HG03196 (cell line): ENCODE results near the gene DOCK3.
"Not testable (repeated sequence)": the region's sequence is repeated elsewhere in the genome, so short reads cannot be mapped to it uniquely, and the experiment has no call there.

Experiments used
- ATAC-seq: cut with Tn5 transposase; IDR thresholded peaks from one replicate; pipeline ENCODE4 v1.9.1; 2021; ENCODE audit not compliant: unreplicated experiment

DOCK3 gene

DNA sequence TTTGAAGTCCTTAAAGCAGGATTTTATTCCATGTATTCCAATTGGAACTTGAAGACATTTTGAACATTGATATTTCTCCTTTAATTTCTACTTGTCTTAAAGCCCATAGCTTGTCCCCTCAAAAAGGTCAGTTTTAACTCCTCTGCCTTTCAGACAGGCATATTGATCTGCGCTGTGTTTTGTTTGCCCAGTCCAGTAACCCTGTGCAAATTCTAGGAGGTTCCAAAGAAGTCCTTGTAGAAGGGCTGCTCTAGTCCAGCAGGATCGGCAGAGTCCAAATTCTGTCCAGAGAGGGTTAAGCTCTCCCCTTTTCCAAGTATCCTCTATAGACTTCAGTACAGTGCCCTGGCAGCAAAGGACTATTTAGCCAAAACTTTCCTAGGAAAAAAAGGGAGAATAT lies 604.7 kb downstream of the DOCK3 start:
- ATAC-seq: no peak

GRCh38 chr3:51280176-51280575 lies 605.4 kb downstream of the DOCK3 start:
- no peak for ATAC-seq

DNA sequence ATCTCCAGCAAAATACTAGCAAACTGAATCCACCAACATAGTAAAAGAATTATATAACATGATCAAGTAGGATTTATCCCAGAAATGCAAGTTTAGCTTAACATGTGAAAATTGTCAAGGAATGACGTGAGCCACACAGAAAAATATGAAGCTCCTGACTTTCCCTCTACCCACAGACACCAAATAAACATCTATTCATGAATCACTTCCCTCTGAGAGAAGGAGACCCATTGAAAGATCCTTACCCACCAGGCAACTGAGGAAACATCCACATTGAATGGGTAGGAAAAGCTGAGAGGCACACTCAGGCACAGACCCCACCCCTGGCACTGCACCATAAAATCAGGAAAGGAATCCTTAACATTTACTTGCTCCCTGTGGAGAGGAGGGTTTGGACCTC lies 608.2 kb downstream of the DOCK3 start:
- no peak for ATAC-seq

DNA sequence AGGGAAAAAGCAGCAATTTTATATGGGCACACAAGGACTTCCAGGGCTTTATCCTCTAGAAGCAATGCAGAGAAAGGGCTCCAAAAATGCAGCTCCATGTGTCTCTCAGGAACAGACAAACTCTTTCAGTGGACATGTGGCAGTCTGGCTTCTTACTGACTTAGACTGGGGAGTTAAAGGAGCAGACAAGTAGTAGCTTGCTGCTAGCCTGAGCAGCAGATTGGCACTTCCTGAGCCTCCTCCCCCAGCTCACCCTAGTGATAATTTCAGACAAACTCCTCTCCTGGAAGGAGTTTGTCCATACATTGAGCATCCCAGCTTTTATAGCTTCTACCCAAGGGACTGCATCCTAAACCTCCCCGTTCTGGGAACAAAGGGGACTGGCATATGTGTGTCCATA lies 608.7 kb downstream of the DOCK3 start:
- ATAC-seq: no peak

DNA sequence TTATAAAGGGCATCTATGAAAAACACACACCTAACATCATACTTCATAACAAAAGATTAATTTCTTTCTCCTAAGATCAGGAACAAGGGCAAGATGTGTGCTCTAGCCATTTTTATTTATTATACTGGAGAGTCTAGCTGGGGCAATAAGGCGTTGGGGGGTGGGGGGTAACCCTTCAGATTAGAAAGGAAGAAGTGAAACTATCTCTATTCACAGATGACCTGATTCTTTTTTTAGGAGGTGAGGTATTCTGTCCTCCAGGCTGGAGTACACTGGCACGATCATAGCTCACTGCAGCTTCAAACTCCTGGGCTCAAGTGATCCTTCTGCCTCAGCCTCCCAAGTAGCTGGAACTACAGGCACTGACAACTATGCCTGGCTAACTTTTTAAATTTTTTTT lies 620.9 kb downstream of the DOCK3 start:
- ATAC-seq: peak; percentile 64

DNA sequence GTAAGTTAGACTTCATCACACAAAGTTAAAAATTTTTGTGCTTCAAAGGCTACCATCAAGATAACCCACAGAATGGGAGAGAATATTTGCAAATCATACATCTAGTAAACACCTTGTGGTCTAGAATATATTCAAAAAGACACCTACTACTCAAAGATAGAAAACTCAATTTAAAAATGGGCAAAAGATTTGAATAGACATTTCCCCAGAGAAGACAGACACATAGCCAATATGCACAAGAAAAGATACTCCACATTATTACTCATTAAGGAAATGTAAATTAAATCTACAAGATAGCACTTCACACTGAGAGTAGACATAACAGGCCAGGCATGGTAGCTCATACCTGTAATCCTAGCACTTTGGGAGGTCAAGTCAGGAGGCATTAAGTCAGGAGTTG lies 622.6 kb downstream of the DOCK3 start:
- ATAC-seq: no peak

- no peak for ATAC-seq
Measured at GRCh38 chr3:51304230-51304629, 629.5 kb downstream of the DOCK3 start.

- no peak for ATAC-seq
Measured at GRCh38 chr3:51306093-51306492, 631.4 kb downstream of the DOCK3 start.

- ATAC-seq: no peak
Measured at GRCh38 chr3:51307458-51307857, 632.7 kb downstream of the DOCK3 start.

DNA sequence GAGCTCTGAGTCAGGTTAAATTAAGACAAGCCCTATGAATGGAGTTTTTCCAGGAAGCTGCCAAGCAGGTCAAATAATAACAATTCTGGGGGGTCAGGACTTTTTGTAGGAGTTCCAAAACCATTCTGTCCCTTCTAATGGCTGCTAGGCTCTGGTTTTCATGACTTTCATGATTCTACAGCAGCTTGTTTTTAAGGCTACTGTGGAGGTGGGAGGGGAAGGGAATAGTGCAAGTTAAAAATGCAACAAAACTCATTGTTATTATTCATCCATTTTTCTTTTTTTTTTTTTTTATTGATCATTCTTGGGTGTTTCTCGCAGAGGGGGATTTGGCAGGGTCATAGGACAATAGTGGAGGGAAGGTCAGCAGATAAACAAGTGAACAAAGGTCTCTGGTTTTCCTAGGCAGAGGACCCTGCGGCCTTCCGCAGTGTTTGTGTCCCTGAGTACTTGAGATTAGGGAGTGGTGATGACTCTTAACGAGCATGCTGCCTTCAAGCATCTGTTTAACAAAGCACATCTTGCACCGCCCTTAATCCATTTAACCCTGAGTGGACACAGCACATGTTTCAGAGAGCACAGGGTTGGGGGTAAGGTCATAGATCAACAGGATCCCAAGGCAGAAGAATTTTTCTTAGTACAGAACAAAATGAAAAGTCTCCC lies 633.3 kb downstream of the DOCK3 start:
- ATAC-seq: not testable (repeated sequence)

- ATAC-seq: no peak
Measured at GRCh38 chr3:51311055-51311454, 636.3 kb downstream of the DOCK3 start.

DNA sequence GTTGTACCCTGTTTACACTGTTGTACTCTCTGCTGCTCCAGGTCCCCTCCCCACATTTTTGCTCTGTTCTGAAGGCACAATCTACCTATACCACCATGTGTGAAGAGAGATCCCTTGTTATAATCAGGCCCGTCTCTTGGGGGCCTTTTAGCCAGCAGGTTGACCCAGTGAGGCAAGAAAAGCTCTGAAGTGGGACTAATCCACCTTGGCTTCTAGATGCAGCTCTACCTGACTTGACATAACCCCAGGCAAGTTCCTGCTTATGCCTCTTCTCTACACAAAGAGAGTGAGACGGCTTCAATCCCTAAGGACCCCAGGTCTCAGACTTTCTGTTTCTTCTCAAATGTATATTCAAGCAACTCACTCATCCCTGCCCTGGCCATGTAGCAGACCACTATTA lies 653.5 kb downstream of the DOCK3 start:
- ATAC-seq: no peak

DNA sequence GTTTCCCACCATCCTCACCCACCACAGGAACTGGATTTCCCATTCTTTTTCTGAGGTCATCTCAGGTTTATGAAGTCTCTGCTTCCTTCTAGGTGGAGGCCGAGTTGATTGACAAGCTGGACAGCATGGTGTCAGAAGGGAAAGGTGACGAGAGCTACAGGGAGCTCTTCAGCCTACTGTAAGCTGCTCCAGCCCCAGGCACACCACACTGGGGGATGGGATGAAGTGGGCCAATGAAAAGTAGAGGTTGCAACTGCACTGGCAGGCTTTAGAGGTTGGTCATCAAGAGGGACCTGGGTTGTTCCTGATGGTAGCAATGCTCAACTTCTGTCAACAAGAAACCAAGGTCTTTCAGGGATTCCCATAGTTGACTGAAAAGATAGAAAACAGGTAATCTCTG lies 655.3 kb downstream of the DOCK3 start:
- no peak for ATAC-seq

DNA sequence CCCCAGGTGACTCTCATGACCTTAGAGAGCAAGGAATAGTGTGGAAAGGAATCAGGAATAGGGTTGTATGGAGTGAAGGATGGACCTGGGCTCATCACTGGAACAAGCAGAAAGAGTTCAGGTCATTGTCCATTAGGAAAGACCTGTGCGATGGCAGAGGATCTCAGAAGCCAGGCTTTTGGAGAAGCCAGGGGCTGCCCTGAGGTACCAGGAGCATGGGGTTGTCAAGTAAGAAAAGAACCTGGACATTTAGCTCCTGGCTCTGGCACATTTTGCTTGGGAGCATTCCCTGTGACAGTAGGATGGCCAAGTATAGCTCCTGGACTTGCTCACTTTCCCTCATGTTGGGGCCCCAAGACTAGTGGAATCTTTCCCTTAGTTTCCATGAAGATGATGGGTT lies 657.4 kb downstream of the DOCK3 start:
- ATAC-seq: no peak

DNA sequence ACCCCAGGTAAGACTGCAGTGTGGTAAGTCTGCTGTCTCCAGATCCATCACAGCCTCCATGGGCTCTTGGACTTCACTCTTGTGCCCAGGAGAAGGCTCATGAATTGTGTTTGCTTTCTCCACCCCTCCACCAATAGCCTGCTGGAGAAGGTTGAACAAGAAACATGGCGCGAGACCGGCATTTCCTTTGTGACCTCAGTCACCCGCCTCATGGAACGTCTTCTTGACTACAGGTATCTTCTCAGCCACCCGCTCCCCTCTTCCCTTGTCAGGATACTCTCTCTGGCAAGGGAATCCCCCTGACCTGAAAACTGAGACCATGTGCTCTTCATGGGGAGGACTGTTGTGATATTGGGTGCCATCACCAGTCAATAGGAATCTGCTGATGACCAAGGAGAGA lies 658.3 kb downstream of the DOCK3 start:
- no peak for ATAC-seq

DNA sequence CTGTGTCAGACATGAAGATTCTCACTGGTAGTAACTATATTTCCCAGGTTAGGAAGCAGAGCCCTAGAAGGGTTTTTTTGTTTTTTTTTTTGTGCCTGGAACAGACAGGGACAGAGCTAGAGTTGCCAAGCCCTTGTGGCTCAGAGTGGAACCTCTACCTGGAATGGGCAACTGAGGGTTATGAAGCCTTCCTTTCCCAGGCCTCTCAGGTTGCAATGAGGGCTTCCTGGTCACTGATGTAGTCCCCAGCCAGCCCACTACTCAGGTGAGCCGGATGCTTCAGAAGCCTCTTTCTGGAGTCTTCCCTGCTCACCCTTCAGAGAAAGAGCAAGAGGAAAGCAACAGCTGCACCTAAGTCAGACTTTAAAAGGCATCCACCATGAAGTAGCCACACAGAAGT lies 661.5 kb downstream of the DOCK3 start:
- ATAC-seq: no peak

DNA sequence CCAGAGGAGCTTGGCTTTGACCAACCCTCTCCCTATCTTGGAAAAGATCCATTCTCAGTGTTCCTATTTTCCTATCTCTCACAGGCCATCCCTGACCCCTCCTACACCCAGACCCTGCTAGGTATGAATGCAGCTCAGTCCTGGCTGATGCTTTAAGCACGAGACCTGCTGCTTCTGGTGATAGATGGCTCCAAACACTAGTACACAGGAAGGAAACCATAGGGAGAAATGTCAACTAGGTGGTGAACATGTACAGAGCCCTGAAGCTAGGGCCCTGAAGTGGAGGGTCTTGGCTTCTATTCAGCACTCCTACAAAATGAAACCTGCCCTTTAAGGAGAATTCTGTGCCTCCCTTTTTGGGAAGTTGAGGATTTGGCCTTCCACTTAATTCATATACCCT lies 662.9 kb downstream of the DOCK3 start:
- ATAC-seq: no peak

DNA sequence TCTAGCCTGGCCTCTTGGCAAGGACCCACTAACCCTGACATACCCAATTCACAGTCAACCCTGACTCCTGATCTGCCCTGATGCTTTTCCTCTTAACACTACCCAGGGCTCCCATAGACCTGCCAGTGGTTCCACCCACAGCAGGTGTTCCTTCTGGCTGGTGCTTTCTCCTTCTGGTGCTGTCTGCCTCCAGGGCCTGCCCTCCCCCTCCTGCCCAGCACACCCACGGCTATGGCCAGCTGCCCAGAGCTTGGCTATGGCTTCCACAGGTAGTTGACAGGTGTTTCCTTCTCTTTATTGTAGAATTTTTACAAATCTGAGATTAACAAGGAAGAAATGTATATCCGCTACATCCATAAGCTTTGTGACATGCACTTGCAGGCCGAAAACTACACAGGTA lies 663.9 kb downstream of the DOCK3 start:
- no peak for ATAC-seq

GRCh38 chr3:51340013-51340829 lies 665.5 kb downstream of the DOCK3 start:
- no peak for ATAC-seq

DNA sequence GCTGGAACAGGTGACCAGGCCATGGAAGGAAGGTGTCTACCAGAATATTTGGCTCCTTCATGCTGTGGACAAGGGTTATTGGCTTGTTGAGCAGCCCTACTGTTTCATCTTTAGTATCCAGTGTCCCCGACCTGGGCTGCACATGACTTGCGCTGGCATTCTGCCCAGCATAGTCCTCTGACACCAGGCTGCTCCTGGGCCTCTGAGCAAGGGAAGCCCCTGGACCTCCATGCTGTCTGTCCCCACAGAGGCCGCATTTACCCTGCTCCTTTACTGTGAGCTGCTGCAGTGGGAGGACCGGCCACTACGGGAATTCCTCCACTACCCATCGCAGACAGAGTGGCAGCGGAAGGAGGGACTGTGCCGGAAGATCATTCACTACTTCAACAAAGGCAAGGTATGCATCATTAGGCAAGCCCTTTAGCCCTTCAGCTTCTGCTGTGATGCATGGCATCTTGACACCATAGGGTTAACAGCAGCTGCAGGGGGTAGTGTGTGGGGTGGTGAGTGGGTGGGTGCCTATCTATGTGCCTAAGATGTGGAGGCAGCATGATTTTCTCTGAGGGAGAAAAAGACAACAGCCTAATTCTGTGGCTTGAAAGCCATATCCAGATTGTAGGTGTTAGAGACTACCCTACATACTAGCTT lies 666.4 kb downstream of the DOCK3 start:
- no peak for ATAC-seq

DNA sequence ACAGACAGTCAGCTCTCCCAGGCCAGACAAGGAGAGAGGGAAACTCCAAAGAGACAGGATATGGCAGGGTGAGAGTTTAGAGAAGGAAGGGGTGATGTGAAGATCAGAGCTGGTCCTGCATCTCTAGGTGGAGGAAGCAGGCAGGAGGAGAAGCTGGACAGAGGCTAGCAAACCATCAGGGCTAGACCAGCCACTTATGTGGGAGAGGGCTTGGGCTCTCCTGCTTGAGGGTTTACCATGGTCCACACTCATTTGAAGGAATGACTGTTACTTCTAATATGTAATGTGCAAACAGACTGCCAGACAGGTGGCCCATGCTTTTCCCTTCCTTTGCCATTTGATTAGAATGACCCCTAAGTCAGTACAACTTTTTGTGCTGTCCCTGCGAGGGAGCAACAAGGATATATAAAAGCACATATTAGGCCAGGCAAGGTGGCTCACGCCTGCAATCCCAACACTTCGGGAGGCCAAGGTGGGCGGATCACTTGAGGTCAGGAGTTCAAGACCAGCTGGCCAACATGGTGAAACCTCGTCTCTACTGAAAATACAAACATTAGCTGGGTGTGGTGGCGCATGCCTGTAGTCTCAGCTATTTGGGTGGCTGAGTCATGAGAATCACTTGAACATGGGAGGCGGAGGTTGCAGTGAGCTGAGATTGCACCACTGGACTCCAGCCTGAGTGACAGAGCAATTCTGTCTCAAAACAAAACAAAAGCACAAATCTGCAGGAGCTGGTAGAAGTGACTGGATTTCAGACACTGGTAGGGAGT lies 669.4 kb downstream of the DOCK3 start:
- ATAC-seq: no peak
